Pons (tissue), 1 donor: ENCODE data around the gene TIMM22.

Experiments used
- DNase-seq: peaks from one replicate; pipeline ENCODE4 v3.0.0-alpha.2; 2016; ENCODE audit warnings: low spot score

TIMM22 gene

DNA sequence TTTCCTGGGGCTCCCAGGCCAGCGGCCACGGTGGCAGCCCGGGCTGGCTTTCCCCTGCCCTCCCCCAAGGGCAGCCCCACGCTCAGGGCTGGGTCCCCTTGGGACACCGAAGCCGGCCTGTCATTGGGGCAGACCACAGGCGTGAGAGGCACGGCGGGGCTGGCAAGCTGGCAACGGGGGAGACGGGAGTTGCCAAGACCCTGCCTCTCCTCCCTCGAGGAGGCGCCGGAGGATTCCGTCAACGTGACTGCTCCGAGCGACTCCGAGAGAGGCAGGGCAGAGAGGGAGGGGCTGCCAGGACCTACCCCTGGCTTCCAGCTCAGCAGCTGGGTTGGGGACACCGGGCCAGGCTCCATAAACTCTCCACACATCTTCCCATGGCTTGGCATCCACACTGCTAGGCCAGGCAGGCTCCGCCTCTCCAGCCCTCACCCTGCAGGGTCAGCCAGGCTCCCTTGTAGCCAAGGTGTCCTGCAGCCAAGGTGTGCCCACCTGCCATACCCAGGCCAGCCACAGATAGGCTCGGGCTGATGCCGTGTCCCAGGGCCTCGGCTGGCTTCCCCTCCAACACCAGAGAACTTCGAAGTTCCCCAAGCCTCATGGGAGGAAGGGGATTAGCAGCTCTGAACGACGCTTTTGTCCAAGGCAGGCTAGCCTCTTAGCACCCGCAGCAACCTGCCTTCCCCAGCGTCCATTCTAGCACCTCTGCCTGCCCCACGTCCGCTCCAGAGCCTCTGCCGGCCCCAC lies 25.5 kb downstream of the TIMM22 start:
- no peak for DNase-seq

DNA sequence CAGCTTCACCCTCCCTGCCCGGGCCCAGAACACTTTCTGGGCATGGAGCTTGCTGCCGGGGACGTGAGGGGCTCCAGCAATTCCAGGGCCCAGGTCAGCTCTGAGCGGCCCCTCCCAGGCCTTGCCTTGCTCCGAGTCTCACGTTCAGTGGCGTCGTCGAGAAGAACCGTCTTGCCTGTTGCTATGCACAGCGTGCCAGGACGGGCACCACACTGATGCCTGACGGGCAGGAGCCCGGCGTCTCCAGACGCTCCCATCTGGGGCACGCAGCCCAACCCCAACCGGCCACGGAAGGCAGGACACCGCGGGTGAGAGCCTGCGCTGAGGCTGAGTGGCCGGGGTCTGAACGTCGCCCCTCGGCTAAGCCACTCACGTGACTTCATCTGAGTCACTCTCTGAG lies 27.1 kb downstream of the TIMM22 start:
- DNase-seq: no peak

DNA sequence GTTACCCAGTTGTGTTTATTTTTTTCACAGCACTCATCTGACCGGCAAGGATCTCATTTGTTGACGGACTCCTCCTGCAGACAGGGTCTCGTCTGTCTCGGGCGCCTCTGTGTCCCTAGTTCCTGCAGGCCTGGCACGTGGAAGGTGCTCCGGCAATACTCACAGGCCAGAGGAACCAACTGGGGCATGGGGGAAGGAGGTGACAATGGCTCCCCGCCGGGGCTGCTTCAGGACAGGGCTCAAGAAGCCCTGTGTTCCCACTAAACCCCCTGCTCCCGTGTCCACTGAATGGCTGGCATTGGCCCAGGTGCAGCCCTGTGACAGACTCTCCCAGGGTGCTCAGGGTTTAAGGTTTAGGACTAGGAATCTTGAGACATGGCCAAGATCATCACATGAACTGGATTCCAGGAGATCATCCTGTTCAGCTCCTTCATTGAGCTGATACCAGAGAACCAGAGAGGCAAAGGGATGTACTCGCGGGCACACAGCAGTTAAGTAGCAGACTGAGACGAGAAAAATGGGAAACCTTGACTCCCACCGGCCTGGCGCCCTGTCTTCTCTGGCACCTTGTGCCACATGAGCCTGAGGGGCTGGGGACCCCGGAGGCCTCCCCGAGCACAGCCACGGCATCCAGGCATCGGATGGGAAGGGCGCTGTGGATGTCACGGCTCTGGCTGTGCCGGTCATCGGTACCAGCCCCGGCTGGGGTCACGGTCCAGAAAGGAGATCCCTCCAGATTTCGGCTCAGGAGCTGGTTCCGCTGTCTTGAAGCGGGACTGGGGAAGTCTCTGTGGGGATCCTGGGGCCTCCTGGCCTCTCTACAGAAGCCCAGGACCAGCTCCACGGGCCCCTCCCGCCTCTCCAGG lies 29.0 kb downstream of the TIMM22 start:
- no peak for DNase-seq

DNA sequence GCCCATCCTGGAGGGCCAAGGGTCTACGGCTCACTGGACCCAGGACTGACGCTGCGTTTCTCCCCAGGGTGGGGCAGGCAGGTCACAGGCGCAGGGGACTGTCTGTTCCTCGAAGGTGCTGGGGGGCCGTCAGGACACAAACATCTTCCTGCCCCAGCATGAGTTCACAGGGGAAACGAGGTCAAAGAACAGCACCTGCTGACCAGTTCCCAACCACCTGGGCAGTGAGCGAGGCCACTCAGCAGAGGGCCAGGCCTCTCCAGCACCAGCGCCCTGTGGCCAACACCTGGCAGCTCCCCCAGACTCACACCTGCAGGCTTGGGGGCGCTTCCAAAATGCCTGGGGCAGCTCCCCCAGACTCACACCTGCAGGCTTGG lies 29.7 kb downstream of the TIMM22 start:
- DNase-seq: no peak

DNA sequence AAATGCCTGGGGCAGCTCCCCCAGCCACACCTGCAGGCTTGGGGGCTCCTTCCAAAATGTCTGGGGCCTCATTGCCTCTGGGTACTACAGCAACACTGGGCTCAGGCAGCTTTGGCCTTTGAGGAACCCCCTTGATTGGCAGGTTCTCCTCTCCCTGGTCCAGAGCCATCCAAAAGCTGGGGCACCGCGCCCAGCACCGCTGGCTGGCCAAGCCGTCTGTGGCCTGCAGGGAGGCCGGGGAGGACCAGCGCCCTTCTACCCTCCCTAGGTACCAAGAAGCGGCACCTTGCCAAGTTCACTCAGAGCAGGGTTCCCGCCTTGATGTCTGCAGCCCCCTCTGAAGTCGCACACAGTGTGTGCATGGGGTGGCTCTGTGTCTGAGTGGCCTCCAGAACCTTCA lies 30.1 kb downstream of the TIMM22 start:
- no peak for DNase-seq

DNA sequence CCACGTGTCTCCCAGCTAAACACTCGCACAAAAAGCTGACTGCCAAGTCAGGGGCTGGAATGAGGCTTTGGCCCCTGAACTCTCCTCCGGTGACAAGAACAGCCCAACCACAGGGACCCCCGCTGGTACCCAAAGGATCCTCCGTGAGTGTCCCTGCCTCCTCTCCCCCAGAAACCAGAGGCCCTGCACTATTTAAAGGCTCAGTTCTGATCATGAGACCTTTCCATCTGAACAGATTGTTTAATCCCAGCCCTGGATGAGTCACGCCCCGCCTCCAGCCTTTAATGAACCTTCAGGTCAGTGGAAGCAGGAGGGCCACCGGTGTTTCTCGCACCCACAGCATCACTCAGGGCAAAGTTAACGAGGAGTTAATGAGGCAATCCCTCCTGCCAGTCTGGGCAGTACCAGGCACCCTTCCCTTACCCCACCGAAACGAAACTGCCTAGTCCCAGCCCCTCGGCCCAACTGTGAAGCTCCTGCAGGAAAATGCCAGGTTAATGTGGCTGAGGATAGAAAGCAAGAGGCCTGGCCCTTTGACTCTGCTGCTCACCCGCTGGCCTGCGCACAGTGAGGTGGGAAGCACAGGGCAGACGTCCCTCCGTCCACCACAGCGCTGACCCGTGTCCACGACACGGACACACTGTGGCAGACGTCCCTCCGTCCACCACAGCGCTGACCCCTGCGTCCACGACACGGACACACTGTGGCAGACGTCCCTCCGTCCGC lies 32.4 kb downstream of the TIMM22 start:
- DNase-seq: no peak

DNA sequence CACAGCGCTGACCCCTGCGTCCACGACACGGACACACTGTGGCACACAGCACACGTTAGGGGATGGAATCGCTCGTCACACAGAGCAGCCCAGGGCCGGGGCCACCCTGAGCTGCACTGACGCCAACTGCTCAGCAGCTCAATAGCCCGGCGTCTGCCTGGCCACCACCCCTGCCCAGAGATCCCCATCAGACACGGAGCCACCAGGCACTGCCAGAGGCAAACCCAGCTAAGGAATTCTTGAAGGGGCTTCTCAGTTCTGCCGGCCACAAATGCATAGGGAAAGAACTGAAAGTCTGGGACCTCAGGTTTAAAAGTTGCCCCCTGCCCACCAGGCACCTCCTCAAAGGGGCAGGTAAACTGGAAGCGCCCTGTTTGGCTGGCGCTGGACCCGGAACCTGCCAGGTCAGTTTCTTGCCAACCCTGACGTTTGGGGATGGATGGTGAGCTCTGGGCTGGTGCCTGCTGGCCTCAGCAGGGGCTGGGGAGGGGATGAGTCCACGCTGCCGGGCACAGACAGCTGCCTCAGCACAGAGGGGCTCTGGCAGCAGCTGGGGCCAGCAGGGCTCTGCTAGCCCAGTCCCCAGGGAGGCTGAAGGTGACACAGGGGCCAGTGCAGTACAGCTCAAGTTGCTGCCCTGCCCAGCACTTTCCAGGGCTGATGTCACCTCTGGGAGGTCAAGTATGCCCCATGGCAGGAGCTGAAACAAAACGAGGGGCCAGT lies 33.2 kb downstream of the TIMM22 start:
- no peak for DNase-seq

DNA sequence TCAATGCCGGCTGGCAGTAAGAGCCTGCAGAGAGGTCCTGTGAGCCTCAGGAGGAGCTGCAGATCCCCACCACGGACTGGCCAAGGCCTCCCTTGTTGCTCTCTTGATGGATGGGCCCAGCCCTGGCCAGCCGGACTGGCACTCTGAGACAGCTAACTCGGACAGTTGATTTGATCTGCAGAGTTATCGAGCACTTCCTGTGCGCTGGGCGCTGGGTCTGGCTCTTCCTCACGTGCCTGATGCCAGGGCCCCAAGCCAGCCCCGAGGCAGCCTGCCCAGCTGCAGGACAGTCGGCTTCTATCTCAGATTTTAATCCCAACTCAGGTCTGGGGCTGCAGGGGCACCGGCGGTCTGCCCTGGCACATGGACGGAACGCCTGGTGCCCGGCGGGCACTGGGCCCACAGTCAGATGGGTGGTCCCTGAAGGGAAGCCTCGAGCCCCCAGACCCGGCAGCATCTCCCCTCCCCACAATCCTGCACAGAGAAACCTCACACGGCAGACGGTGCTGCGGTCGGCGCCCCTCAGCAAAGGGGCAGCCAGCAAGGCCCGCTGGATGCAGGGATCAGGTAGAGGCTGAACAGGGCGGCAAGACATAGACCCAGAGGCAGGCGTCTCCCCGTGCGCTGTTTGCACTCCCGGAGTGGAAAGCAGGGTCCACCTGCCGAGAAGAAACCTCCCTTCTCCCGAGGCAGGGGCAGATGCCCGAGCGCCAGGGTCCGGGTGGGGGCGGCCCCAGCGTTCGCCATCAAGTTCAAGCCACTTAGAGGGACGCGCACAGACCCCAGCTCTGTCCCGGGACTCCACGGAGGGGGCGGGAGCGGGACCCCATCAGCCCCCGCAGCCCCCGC lies 34.0 kb downstream of the TIMM22 start:
- no peak for DNase-seq

DNA sequence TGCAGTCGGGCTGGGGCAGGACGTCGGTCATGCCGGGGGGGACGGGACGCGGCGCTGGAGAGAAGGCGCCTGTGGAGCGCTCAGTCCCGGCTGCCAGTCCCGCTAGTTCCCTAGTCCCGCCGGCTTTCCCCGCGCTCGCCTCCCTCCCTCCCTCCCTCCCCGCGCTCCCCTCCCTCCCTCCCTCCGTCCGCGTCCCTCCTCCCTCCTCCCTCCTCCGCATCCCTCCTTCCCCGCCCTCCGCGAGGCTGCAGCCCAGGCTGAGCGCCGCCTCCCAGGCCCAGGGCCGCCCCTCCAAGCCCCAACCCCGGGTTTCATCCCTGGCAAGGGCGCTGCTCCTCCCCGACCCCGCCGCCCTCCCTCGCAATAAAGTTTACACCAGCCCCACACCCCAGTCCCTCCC lies 34.8 kb downstream of the TIMM22 start:
- DNase-seq: no peak

DNA sequence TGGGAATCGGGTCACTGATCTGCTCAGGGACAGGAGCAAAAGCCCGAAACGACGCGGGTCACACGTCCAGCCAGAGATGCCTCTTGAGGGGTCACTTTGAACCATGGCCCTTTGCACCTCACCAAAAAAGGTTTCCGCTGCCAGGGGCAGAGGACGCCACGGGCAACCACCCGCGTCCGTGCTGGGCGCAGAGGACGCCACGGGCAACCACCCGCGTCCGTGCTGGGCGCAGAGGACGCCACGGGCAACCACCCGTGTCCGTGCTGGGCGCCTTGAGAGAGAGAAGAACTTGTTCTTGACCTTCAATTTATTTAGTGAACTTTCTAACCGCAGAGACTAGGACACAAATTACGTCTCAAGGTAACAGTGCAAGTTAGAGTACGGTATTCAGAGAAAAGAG lies 35.5 kb downstream of the TIMM22 start:
- DNase-seq: no peak

DNA sequence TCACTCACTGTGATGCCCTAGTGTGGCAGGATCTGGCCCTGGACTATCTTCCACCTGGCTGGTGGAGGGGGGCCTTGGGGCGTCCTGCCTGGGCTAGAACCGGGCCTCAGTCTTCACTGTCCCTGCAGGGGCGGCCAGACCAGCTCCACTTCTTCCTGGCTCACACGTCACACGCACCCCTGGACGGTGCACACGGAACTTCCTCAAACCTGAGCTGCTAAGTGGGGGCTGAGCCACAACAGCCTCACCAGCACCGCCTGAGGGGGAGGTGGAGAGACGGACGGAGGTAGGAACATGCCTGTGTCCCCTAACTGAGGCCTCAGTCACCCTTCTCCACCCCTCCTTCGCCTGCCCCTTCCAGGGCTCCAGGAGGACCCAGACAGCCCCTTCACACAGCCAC lies 36.6 kb downstream of the TIMM22 start:
- no peak for DNase-seq

DNA sequence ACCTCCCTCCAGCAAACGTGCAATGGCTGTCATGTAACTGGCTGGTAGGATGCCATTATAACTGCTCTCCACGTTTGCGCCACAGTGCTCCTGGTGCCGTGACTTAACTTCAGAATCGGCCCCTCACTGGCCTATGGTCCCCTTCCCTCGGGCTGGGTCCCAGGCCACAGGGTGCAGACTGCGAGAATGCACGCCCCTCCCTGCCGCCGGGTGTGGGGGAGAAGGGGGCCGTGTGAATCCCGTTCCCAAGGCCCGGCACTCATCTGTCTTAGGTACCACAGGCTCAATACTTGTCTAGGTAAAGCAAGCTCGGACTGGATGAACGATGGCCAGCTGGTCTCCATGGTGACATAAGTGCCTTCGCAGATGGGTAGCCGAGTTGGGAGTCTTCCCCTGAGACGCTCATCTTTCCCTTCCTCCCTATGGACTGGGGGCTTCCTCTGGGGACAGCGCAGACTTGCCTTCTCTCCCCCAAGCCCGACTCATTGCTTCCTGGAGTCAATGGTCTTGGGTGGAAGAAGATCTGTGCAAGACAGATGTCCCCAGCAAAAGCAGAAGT lies 37.8 kb downstream of the TIMM22 start:
- no peak for DNase-seq

DNA sequence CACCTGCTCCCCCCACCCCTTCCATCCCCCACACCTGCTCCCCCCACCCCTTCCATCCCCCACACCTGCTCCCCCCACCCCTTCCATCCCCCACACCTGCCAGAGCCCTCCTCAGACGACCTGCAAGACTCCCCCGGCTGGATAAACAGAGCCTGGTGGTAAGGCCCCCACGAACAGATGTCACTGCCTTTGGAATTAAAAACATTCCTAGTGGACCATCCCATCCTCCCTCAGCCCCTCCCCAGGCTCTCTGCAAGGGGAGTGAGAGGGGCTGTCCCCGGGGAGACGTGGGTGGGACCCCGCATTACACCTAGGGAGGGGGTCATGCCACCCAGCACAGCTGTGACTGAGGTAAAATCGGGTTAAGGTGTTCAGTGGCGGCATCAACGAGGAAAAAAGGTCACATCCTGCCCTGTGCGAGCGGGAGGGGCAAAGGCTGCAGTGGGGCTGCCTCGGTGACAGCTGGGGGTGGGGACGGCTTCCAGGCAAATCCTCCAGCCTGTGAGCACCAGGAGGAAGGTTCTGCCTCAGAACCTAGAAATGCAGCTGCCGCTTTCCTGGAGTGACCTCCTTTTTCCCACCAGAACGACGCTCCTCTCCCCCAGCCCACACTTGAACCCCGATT lies 38.7 kb downstream of the TIMM22 start:
- DNase-seq: no peak

DNA sequence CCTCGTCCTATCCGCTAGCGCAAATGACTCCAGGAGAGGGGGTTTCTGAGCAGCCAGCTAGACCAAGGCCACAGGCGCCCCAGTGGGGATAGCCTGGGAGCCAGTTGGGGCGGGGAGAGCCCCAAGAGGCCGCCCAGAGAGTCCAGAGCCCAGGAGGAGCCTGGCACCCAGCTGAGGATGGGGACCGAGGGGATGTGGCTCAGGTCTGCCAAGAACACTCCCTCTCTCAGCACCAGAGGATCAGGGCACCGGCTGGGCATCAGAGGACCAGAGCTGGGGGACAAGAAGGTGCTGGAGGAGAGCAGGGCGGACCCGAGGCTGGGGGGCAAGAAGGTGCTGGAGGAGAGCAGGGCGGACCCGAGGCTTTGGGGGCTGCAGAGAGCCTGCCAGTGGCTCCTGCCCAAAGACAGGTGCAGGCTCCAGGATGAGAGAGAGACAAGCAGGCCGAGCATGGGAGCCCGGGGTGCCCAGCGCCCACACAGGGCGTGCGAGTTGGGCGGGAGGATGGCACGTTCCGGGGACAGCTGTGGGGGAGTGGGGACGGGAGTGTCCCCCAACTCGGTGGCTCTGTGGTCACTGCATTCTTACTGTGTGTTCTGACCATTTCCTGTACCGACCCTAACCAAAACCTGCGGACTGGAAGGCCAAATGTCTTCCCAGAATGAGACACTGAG lies 39.4 kb downstream of the TIMM22 start:
- no peak for DNase-seq

DNA sequence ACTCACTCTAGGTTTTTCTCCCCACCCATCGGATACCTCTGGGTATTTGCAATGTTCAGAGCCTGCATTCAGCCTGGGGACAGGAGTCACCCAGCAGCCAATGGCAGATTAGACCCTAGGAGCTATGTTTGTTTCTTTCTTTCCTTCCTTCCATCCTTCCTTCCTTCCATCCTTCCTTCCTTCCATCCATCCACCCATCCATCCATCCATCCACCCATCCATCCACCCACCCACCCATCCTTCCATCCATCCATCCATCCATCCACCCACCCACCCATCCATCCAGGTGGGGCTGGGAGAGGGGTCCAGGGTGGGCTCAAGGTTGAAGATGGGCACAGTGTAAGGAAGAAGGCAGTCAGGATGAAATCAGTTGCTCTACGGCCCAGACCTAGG lies 39.9 kb downstream of the TIMM22 start:
- no peak for DNase-seq

DNA sequence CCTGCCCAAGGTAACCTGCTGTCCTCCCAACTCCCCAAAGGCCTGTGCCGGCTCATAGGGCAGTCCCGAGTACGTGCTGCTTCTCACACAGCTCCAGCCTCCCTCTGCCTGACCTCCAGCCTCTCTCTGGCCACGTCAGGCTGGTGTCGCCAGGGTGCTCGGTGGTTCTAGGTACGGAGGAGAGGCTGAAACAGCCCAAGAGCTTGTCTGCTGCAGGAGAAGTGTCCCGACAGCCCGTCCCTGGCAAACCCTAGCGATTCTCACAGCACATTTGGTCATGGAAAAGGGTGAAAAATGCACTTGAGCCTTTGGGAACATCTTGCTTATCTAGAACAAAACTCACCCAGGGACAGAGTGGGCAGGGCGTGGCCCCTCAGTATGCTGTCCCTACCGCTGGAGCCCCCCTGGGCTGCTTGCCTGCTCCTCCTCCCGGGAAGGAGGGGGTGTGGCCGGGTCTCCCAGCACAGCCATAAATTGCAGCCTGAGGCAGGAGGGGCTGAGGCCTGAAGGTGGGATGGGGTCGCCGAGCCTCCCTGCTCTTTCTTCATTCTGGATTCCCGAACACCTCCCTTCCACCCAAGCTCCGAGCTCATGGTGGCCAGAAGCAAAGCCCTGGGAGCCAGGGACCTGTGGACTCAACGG lies 40.4 kb downstream of the TIMM22 start:
- no peak for DNase-seq

DNA sequence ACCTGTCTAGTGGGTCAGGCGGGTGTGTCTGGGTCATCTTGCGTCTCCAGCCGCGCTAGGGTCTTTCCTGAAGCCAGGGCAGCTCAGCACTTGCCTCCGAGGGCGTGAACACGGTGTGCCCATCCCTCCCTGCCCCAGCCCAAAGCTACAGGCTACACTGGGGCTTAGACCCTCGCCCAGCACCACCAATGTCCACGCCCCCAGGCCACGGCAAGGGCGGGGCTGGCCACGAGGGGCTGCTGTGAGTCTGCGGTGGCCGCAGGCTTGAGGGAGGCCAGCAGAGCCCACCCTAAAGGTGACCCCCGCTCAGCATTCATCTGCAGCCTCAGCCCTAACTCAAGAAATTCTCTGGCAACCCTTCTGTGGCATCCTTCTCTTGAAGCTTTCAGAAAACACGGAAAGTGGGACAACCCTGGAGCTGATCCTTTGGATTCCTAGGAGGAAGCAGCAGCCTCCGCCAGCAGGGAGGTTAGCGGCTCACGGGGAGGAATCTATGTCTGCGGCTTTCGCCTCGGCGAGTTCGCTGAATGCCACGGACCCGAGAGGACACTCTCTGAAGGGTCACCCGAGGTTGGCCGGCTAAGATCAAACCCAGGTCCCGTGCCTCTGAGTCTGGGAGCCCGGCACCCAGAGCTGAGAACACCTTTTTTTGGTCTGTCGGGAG lies 41.7 kb downstream of the TIMM22 start:
- DNase-seq: no peak

DNA sequence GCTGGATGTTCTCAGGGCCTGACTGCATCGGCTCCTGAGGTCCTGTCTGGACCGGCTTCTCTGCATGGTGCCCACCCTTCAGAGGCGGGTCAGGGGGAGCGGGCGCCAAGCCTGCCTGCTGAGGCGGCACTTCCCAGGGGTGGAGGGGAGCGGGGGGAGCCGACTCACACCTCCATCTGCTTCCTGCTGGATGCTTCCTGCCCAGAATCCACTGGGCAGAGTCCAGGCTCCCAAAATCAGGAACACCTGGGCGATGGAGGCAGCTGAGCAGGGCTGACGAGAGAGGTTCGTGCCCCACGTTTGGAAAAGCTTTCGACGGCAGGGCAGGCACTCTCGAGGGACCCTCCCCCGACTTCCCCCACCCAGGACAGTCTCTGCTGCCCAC lies 42.2 kb downstream of the TIMM22 start:
- DNase-seq: no peak
